Activated naive CD8-positive, alpha-beta T cell treated with anti-CD3 and anti-CD28 coated beads for 36 hours (primary cell): ENCODE results near the gene DCHS1. TPM values are rescaled to one million over a fixed set of nuclear protein-coding genes. Genes with fewer than 3 reads are reported as not detected.

Source experiments
- DNase-seq: peaks from one replicate; pipeline ENCODE4 v3.0.0; 2021
- H3K27ac Mint-ChIP-seq: one replicate; pipeline ENCODE4 v1.8.0; 2022; ENCODE audit warnings: mild to moderate bottlenecking, moderate library complexity, mixed read lengths
- H3K27me3 Mint-ChIP-seq: one replicate; pipeline ENCODE4 v1.8.0; 2022; ENCODE audit warnings: mild to moderate bottlenecking, mixed read lengths
- H3K36me3 Mint-ChIP-seq: one replicate; pipeline ENCODE4 v1.8.0; 2021; ENCODE audit warnings: mild to moderate bottlenecking, mixed read lengths
- H3K4me1 Mint-ChIP-seq: one replicate; pipeline ENCODE4 v1.8.0; 2021; ENCODE audit warnings: mixed read lengths
- H3K4me3 Mint-ChIP-seq: one replicate; pipeline ENCODE4 v1.8.0; 2022; ENCODE audit warnings: mild to moderate bottlenecking, moderate library complexity, mixed read lengths
- H3K9me3 Mint-ChIP-seq: one replicate; pipeline ENCODE4 v1.8.0; 2022; ENCODE audit warnings: mixed read lengths
- total RNA-seq, 2 experiments: library from RNA; stranded (reverse); gene quantifications; one replicate each; pipeline ENCODE4 v1.2.3, GENCODE V29; 2021

The DCHS1 gene
- total RNA-seq, 2 experiments from 2014 or later, result 1.3 to 1.4 TPM

DNA sequence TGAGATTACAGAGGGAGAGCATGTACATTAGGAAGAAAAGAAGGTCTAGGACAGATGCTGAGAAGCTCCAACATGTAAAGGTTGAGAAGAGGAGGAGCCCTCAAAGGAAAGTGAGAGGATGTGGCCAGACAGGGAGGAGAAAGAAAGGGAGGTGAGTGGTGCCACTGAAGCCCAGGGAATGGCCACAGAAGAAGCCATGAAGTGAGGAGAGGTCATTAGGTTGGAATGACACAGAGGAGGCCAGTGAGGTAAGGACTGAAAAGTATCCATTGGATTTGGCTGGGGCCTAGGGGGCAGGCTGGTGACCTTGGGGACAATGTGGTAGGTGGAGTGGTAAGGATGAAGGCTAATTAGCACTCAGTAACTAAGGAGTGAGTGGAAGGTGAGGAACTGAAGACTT is 3.0 kb upstream of the DCHS1 start:
- Mint-ChIP-seq H3K9me3 (no peaks in the 10 kb centered on the region), H3K4me1 (peaks cover 3% of the 10 kb centered on the region), H3K4me3 (no peak overlapping the region), H3K36me3 (no peaks in the 10 kb centered on the region), H3K27me3 (peaks cover 5% of the 10 kb centered on the region), H3K27ac (no peak overlapping the region)
- DNase-seq, result no peak

DNA sequence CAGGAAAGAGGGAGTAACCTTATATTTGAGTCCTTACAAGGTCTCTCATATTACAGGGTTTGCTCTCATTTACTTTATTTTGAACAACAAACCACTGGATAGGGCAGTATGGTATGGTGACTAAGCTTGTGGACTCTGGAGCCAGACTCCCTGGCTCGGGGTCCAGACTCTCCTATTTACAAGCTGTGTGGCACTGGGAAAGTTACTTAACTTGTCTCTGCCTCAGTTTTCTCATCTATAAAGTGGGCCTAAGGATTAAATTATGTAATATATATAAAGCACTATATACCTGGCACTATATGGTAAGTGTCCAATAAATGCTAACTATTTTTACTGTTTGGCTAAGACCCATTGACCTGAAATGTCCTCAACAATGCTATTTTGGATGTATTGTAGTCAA is 1.7 kb upstream of the DCHS1 start:
- Mint-ChIP-seq H3K27me3 (peaks cover 5% of the 10 kb centered on the region), H3K36me3 (no peaks in the 10 kb centered on the region), H3K4me1 (peaks cover 3% of the 10 kb centered on the region), H3K9me3 (no peaks in the 10 kb centered on the region), H3K27ac (no peak overlapping the region), H3K4me3 (no peak overlapping the region)
- DNase-seq, result no peak

DNA sequence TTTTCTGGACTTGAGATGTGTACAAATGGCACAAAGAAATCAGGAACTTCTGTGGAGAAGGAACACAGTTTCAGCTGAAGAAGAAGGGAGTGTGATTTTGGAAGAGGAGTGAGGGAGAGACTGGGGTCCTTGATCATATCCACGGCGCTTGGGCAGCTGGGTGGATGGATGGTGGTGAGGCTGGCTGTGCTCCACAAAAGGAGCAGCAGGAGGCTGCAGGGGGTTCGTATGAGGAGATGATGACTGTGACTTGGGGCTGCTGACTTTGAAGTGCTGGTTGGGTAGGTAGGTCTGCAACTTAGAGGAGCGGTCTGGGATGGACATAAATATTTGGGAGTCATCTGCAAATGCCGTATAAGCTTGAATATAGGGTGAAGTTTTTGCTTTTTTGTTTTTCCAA is 1.3 kb upstream of the DCHS1 start:
- no peak for DNase-seq
- Mint-ChIP-seq H3K27ac (no peak overlapping the region), H3K36me3 (no peaks in the 10 kb centered on the region), H3K4me3 (peak overlapping the region; percentile 1), H3K4me1 (peaks cover 3% of the 10 kb centered on the region), H3K9me3 (no peaks in the 10 kb centered on the region), H3K27me3 (peaks cover 5% of the 10 kb centered on the region)

DNA sequence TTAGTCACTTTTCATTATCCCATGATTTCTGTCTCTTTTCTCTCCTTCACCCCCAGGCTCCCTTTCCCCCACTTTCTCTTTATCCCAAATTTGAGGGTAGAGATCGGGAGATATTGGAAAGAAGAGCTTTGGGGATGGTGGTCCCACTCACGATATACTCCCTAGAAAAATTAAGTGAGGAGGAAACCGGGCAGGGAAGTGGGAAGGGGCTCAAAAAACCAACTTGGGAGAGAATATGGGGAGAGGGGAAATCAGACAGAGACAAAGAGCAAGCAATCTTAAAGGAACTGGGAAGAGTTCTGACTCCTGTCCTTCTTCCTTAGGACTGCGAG is 941 bp upstream of the DCHS1 start:
- peaks cover 5% of the 10 kb centered on the region for H3K27me3 Mint-ChIP-seq
- peak overlapping the region; percentile 4 for H3K27ac Mint-ChIP-seq
- no peaks in the 10 kb centered on the region for H3K9me3 Mint-ChIP-seq
- no peaks in the 10 kb centered on the region for H3K36me3 Mint-ChIP-seq
- DNase-seq, result no peak
- H3K4me1 Mint-ChIP-seq, result peaks cover 3% of the 10 kb centered on the region
- H3K4me3 Mint-ChIP-seq, result peak overlapping the region; percentile 75

DNA sequence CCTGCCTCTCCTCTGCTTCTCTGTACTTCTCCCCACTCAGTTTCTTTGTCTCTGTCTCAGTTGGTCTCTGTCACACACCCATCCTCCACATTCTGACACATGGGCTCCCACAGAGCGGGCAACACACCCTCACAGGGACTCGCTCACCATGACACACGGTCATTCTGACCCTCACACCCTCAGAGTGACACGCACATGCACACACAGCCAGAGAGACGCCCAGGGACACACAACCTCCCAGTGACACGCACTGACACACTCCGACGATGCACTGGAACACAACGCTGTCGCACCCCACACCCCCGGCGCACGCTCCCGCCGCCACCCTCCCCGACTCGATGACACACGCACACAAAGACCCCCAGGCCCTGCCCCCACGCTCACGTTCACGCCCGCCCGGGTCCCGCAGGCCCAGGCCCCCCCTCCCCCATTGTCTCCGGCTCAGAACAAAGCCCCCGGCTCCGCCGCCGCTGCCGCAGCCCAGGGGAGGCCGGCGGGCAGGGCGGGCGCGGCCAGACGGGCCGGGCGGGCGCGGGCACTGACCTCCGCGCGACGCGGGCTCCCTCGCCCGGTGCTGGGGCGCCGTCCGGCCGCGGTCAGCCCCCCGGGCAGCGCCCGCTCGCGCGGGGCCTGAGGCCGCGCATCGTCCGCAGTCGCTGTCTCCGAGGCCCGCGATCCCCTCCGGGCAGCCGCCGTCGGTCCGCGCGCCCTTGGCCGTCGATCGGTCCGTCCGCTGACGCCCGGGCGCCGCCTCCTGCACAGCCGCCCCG is 404 bp downstream of the DCHS1 start:
- H3K27me3 Mint-ChIP-seq, result peaks cover 5% of the 10 kb centered on the region
- H3K4me1 Mint-ChIP-seq, result peaks cover 3% of the 10 kb centered on the region
- H3K9me3 Mint-ChIP-seq, result no peaks in the 10 kb centered on the region
- no peak overlapping the region for H3K4me3 Mint-ChIP-seq
- H3K27ac Mint-ChIP-seq, result no peak overlapping the region
- no peaks in the 10 kb centered on the region for H3K36me3 Mint-ChIP-seq
- DNase-seq, result peak; percentile 38

DNA sequence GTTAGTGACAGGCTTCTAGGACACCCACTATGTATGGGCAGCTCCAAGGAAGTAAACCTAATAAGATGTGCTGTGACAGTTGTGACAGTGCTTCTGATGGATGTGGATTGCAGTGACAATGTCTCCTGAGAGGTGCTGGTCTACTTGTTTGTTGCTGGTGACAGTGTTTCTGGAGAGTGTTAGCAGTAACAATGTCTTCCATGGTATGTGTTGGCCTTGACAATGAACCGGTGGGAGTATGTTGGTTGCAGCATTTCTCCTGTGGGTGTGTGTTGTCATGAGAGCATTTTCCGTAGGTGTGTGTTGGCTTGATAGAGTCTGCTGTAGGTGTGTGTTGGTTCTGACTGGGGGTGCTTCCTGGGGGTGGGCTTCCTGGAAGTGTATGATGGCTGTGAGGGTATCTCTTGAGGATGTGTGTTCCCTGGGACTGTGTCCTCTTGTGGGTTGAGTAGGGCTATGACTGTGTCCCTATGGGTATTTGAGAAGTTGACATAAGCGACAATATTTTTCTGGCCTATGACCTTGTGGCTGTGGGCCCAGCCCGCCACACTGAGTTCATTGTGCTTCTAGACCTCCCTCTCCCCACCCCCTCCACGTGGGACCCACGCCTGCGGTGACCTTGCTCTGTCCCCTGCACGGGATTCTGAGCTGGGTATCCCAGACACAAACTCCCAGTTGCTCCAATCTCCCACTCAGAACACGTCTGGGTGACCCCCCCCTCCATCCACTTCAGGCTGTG is 1.2 kb downstream of the DCHS1 start:
- no peak overlapping the region for H3K27ac Mint-ChIP-seq
- H3K27me3 Mint-ChIP-seq, result peaks cover 5% of the 10 kb centered on the region
- H3K4me1 Mint-ChIP-seq, result peaks cover 3% of the 10 kb centered on the region
- no peak for DNase-seq
- H3K36me3 Mint-ChIP-seq, result no peaks in the 10 kb centered on the region
- H3K4me3 Mint-ChIP-seq, result no peak overlapping the region
- H3K9me3 Mint-ChIP-seq, result no peaks in the 10 kb centered on the region

DNA sequence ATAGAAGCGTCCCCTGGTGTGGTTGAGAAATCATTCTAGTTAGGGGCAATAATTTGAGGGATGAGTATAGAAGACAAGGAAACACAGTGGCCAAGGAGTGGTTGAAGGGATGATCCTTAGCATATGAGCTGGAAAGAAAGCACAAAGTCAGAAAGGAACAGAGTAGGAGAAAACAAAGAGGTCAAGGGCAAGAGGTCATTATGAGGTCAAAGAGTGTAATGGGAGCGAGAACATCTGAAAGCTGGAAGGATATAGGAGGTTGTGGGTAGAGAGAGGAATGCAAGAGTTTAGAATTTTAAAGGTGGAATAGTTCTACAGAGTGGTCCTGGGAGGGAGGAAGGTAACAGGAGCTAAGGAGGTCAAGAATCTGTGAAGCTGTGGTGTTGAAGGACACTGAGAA is 2.0 kb downstream of the DCHS1 start:
- Mint-ChIP-seq H3K4me3 (no peak overlapping the region), H3K27me3 (peaks cover 5% of the 10 kb centered on the region), H3K4me1 (peaks cover 3% of the 10 kb centered on the region), H3K9me3 (no peaks in the 10 kb centered on the region), H3K36me3 (no peaks in the 10 kb centered on the region), H3K27ac (no peak overlapping the region)
- DNase-seq, result no peak

DNA sequence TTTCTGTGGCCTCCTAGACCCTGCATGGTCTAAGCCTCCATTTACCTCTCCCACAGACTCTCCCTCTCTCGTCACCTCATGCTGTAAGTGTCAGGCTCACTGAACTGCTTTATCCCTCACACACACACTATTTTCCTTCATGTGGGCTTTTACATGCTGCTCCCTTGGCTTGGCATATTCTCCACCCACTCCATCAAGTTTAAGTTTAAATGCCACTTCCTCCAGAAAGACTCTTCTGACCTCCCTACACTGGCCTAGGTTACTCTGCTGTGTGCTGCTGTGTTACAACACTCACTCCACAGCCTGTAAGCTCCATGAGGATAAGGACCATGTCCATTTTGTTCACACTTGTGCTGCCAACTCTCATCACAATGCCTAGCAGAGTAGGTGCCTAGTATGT is 2.5 kb downstream of the DCHS1 start:
- no peak overlapping the region for H3K4me3 Mint-ChIP-seq

DNA sequence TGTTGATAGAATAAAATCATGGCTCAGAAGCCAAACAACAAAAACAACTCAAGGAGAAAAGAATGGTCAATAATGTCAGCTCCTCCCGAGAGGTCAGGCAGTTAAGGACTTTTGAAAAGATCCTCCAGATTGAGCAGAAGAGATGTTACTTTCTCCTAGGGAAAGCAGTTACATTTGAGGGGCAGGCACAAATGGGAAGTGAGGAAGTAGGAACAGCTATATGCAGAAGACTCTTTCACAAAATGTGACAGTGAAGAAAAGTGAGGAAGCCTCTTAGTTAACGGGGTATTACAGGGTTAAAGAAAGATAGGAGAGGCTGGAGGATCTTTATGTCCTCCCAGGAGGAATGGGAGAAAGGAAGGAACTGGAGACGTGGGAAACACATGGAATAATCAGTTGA is 3.4 kb downstream of the DCHS1 start:
- Mint-ChIP-seq H3K27ac (no peak overlapping the region), H3K4me3 (no peak overlapping the region), H3K36me3 (no peaks in the 10 kb centered on the region), H3K4me1 (peaks cover 3% of the 10 kb centered on the region), H3K27me3 (peaks cover 5% of the 10 kb centered on the region), H3K9me3 (no peaks in the 10 kb centered on the region)
- no peak for DNase-seq

More for the DNA sequence above, 2.5 kb downstream of the DCHS1 start:
- peaks cover 3% of the 10 kb centered on the region for H3K4me1 Mint-ChIP-seq
- H3K9me3 Mint-ChIP-seq, result no peaks in the 10 kb centered on the region
- H3K27ac Mint-ChIP-seq, result no peak overlapping the region
- no peak for DNase-seq
- H3K36me3 Mint-ChIP-seq, result no peaks in the 10 kb centered on the region
- H3K27me3 Mint-ChIP-seq, result peaks cover 5% of the 10 kb centered on the region

DNA sequence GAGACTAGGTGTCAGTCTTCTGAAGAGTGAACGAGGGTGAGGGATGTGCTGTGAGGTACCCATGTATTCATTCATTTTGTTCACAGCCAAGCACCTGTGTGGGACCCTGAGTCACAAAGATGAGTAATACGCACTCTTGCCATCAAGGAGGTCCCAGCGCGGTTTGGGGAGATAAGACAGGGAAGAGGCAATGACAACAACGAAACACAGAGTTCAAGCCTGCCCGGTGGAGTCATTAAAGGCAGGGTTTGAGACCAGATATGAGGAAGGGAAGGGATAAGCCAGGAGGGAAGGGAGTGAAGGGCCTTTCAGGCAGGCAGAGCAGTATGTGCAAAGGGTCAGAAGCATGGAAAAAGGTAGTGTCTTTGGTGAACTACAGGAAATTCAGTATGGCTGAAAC is 4.6 kb downstream of the DCHS1 start:
- peak; percentile 49 for DNase-seq
- Mint-ChIP-seq H3K4me1 (no peaks in the 10 kb centered on the region), H3K9me3 (no peaks in the 10 kb centered on the region), H3K4me3 (no peak overlapping the region), H3K36me3 (no peaks in the 10 kb centered on the region), H3K27me3 (peaks cover 1% of the 10 kb centered on the region), H3K27ac (no peak overlapping the region)

DNA sequence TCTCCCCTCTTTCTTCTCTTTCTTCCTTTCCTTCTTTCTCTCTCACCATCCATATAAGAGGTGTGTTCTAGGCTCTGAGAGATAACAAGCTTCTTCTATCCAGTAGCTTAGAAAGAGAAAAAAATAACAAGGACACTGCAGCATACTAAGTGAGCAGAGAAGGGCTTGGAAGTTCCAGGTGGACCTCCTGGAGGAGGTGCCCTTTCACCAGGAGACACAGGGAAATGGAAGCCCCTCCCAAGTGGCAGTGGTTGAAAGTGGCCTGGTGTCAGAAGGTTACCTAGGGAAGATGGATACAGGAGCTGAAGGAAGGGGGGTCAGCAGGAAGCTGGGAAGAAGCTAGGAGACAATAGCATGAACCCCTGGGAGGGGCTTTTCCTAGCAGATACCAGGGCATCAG is 5.5 kb downstream of the DCHS1 start:
- no peak for DNase-seq
- Mint-ChIP-seq H3K9me3 (no peaks in the 10 kb centered on the region), H3K27ac (no peak overlapping the region), H3K36me3 (no peaks in the 10 kb centered on the region), H3K4me3 (no peak overlapping the region), H3K4me1 (no peaks in the 10 kb centered on the region), H3K27me3 (no peaks in the 10 kb centered on the region)

DNA sequence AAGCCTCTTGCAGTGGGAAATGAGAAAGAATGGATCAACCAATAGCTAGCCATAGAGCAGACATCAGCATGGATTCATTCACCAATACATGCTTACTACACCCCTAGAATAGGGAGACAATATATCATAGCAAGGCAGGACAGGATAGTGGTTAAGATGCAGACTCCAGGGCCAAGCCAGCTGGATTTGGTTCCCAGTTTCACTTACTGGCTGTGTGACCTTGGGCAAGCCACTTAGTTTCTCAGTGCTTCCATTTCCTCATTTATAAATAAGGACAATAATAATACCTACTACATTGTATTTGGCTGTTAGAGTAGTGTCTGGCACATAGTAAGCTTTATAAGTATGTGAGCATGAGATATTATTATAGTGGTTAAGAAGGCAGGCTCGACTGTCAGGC is 7.1 kb downstream of the DCHS1 start:
- no peaks in the 10 kb centered on the region for H3K27me3 Mint-ChIP-seq
- no peaks in the 10 kb centered on the region for H3K36me3 Mint-ChIP-seq
- DNase-seq, result no peak
- H3K4me3 Mint-ChIP-seq, result no peak overlapping the region
- H3K9me3 Mint-ChIP-seq, result no peaks in the 10 kb centered on the region
- H3K27ac Mint-ChIP-seq, result no peak overlapping the region
- no peaks in the 10 kb centered on the region for H3K4me1 Mint-ChIP-seq

DNA sequence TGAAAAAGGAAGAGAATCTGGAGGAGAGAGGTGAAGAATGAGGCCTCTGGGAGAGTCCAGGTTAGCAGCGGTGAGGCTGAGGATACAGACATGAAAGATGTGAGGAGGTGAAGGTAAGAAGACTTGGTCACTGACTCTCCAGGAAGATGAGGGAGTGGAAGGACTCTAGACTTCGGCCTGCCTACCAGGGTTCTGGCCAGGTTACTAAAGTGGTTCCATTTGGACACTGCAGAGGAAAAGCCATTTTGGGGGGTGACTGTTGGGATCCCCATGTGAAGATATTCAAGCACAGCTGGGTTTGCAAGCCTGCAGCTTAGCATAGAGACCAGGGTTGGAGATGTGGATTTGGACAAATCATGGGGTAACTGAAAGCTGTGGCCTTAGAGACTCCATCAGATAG is 7.8 kb downstream of the DCHS1 start:
- Mint-ChIP-seq H3K27ac (no peak overlapping the region), H3K4me1 (no peaks in the 10 kb centered on the region), H3K9me3 (no peaks in the 10 kb centered on the region), H3K4me3 (no peak overlapping the region), H3K27me3 (no peaks in the 10 kb centered on the region), H3K36me3 (no peaks in the 10 kb centered on the region)
- DNase-seq, result no peak

DNA sequence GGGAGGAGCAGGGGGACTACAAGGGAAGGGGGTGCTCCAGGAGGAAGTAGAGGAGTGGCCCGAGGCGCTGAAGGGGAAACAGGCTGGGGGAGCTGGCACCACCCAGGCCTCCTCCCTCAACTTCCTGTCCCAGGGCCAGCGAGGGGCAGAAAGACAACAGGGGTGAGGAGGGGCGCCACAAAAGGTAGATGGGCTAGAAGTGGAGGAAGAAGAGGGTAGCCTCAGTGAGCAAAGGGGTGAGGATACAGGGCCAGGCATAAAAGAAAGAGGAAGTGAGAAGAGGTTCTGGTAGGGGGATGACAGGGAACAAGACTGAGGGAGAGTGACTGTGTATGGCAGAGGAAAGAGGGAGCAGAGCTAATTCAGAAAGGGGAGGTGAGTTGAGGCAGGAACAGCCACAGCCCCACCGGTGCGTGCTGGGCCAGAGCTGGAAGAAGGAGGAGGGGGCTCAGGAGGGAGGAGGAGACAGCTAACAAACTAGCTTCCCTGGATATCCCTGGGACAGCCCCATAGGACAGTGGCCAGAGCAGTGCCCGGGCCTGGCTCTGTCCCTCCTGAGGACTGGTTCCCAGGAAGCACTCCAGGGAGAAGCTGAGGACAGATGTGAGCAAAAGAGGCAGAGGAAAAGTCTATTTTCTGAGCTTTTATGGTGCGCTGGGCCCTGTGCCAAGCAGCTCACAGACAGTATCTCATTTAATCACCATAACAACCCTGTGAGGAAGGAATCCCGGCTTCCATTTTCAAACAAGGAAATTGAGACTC is 8.5 kb downstream of the DCHS1 start:
- H3K4me3 Mint-ChIP-seq, result no peak overlapping the region
- no peaks in the 10 kb centered on the region for H3K9me3 Mint-ChIP-seq
- DNase-seq, result peak; percentile 29
- no peaks in the 10 kb centered on the region for H3K27me3 Mint-ChIP-seq
- H3K36me3 Mint-ChIP-seq, result no peaks in the 10 kb centered on the region
- no peaks in the 10 kb centered on the region for H3K4me1 Mint-ChIP-seq
- no peak overlapping the region for H3K27ac Mint-ChIP-seq

DNA sequence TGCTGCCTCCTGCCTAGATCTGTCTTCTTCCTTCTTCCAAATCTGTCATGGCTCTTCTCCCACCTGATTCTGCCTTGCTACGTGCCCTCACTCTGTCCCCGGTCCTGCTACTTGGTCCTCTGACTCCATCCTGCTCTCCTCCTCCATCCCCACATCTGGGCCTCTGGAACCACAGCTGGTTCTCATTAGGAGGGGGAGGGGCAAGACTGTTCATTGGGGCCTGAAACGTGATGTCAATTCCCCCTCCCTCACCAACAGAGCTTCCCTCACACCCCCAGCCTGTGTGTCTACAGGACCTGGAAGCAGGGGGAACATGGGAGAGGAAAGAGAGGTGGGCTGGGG is 9.1 kb downstream of the DCHS1 start:
- Mint-ChIP-seq H3K27me3 (no peaks in the 10 kb centered on the region), H3K4me1 (no peaks in the 10 kb centered on the region), H3K36me3 (no peaks in the 10 kb centered on the region), H3K27ac (no peak overlapping the region), H3K9me3 (no peaks in the 10 kb centered on the region), H3K4me3 (no peak overlapping the region)
- no peak for DNase-seq
